Left lung (tissue), 10 donors: Measurements from ENCODE around the gene DGAT2L6. TPM values are rescaled to one million over a fixed set of nuclear protein-coding genes. Genes with fewer than 3 reads are reported as not detected.

Experiments
- ATAC-seq: fragments of 200-7000 bp; cut with Tn5 transposase; one replicate; pipeline ENCODE4 v1.9.1; 2020; ENCODE audit warnings: moderate library complexity
- DNase-seq, 4 donors: peaks; one replicate each; pipeline ENCODE4 v3.0.0-alpha.2; 2013 to 2020
- H3K27ac ChIP-seq, 2 donors: fragments of 200-600 bp; sonication (generic) in 1 of 2; one replicate each; pipeline versions ENCODE4 v1.5.0 to v1.8.0; 2020 to 2021
- H3K27me3 ChIP-seq, 2 donors: fragments of 200-600 bp; sonication (generic) in 1 of 2; one replicate each; pipeline versions ENCODE4 v1.5.0 to v1.8.0; 2020 to 2021
- H3K36me3 ChIP-seq, 2 donors: fragments of 200-600 bp; sonication (generic) in 1 of 2; one replicate each; pipeline versions ENCODE4 v1.5.0 to v1.8.0; 2020 to 2021
- H3K4me1 ChIP-seq, 2 donors: fragments of 200-600 bp; one replicate each; pipeline ENCODE4 v1.8.0; 2021
- H3K4me3 ChIP-seq, 2 donors: fragments of 200-600 bp; sonication (generic) in 1 of 2; one replicate each; pipeline versions ENCODE4 v1.5.0 to v1.8.0; 2020 to 2021; ENCODE audit warnings: mild to moderate bottlenecking in 1 of 2
- H3K9me3 ChIP-seq, 2 donors: fragments of 200-600 bp; sonication (generic) in 1 of 2; one replicate each; pipeline versions ENCODE4 v1.5.0 to v1.8.0; 2020 to 2021
- CTCF ChIP-seq, 2 donors: fragments of 200-600 bp; sonication (generic) in 1 of 2; IDR thresholded peaks; one replicate each; pipeline versions ENCODE4 v1.5.0 to v1.8.0; 2021; ENCODE audit warnings: antibody characterized with exemption in 2 of 2
- intact Hi-C, 2 donors: fragments of 100-400 bp; cut with DNase I; formaldehyde crosslinking; loops; one replicate each; pipeline versions ENCODE4 v1.11.2 to v1.14.2; 2022
- polyA plus RNA-seq, 6 donors: library from polyadenylated mRNA; unstranded; fragments of 120-200 nt; gene quantifications; one replicate each; pipeline ENCODE4 v1.2.1, GENCODE V29; 2013; ENCODE audit not compliant: insufficient read length in 6 of 6
- total RNA-seq, 2 donors: library from RNA; stranded (reverse); fragmentation: NEBNext Ultra II Directional; extraction: Animal tissue kit (Norgen Biotek cat#: 25700); gene quantifications; one replicate each; pipeline ENCODE4 v1.2.1, GENCODE V29; 2021
- donor health status: DM: no; HTN: yes; CAD: no.
- donor health status: DM: no; HTN: no; CAD: no.

DGAT2L6 gene
- total and polyA plus RNA-seq, 8 donors = not detected

- no peak for DNase-seq
- no peak for ATAC-seq
- no peaks in the 10 kb centered on the region for H3K9me3 ChIP-seq
- no peak overlapping the region for H3K4me3 ChIP-seq
- TF ChIP-seq CTCF (IDR thresholded peaks at IDR 0.05) = no peak
- no peak overlapping the region for H3K27ac ChIP-seq
- peaks cover 0 to under 1% of the 10 kb centered on the region in 2 donors for H3K27me3 ChIP-seq
- H3K4me1 ChIP-seq = no peaks in the 10 kb centered on the region
- intact Hi-C loops = no loop called here
- no peaks in the 10 kb centered on the region for H3K36me3 ChIP-seq
Measured at GRCh38 chrX:70252491-70252890, 75.2 kb downstream of the DGAT2L6 start.

DNA sequence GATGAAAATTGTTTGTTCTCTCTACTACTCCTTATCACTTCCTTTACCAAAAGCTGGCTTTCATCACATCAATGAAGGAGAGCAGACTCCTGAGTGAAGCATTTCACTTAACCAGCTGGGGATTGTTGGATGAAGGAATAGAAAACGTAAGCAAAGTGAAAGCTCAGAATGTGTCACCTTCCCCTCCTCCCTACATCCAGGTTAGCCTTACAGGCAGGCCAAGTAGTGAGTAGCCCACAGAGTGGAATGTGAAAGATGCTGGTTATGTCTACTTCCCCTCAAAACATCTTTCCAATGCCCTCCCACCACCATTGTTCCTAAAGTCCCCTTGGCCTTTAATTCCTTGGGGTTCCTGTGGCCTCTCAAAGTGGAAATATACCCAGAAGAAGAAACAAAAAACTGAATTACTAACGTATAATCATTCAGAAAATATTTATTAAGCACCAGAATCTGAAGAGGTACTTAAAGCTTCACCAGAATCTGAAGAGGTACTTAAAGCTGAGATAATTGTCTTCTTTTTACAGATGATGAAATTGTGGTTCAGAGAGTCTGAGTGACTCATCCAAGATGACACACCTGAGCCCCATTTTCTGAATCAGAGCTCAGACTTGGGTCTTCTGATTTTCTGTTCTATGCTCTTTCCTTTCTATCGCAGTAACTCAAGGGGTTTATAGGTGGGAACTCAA is 76.2 kb downstream of the DGAT2L6 start:
- H3K9me3 ChIP-seq = no peaks in the 10 kb centered on the region
- H3K36me3 ChIP-seq = no peaks in the 10 kb centered on the region
- no peak overlapping the region for H3K4me3 ChIP-seq
- H3K27ac ChIP-seq = no peak overlapping the region
- no peak for TF ChIP-seq CTCF (IDR thresholded peaks at IDR 0.05)
- intact Hi-C loops = no loop called here
- no peaks in the 10 kb centered on the region for H3K4me1 ChIP-seq
- ATAC-seq (no peak), DNase-seq (no peak)
- H3K27me3 ChIP-seq = no peaks in the 10 kb centered on the region

DNA sequence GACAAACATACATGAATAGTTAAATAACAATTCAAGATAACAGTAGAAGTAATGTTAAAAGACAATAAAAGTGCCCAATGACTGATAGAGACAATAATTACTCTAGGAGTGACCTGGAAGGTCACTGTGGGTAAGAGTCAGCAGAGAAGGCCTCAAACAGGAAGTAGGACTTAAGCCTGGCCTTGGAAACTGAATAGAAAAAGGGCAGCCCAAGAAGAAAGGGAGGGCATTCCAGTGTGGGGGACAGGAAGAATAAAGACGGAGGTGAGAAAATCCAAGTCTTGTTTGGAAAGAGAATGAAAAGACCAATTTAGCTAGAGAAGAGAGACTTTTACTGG is 76.7 kb downstream of the DGAT2L6 start:
- no peak for TF ChIP-seq CTCF (IDR thresholded peaks at IDR 0.05)
- Histone ChIP-seq H3K4me3 (no peak overlapping the region), H3K9me3 (no peaks in the 10 kb centered on the region), H3K27me3 (no peaks in the 10 kb centered on the region), H3K27ac (no peak overlapping the region), H3K36me3 (no peaks in the 10 kb centered on the region), H3K4me1 (no peaks in the 10 kb centered on the region)
- intact Hi-C loops = no loop called here
- DNase-seq = no peak
- no peak for ATAC-seq

DNA sequence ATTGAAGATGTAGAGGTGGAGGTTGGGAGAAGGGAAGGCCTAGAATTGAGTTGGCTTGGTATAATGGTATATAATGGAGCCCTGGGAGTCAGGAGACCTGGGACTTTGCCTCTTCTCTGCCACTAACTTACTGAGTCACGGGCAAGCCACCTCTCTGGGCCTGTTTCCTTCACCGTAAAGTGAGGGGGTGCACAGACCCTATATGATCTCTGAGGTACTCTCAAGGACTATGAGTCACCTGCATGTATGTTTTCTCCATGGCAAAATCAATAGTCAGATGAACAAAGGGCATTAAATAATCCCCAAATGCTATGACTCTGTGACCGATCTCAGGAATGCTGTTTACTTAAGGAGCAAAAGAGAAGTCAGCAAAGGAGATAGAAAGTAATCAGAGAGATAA is 77.6 kb downstream of the DGAT2L6 start:
- ATAC-seq (no peak), DNase-seq (no peak)
- H3K27me3 ChIP-seq = no peaks in the 10 kb centered on the region
- no peak for TF ChIP-seq CTCF (IDR thresholded peaks at IDR 0.05)
- H3K4me1 ChIP-seq = no peaks in the 10 kb centered on the region
- H3K4me3 ChIP-seq = no peak overlapping the region
- H3K36me3 ChIP-seq = no peaks in the 10 kb centered on the region
- H3K27ac ChIP-seq = no peak overlapping the region
- no peaks in the 10 kb centered on the region for H3K9me3 ChIP-seq
- intact Hi-C loops = no loop called here

Other genes starting within 250 kb of the DGAT2L6 start
- not detected for gene AWAT2, start 127.5 kb upstream of the DGAT2L6 start, total RNA-seq
- gene AWAT2, start 127.5 kb upstream of the DGAT2L6 start, polyA plus RNA-seq = not detected
- gene OTUD6A, start 115.0 kb upstream of the DGAT2L6 start, total RNA-seq = not detected
- under 1 TPM in 3 of 6 donors, not detected in 3; 0.09 to 0.13 (median 0.10) TPM for gene OTUD6A, start 115.0 kb upstream of the DGAT2L6 start, polyA plus RNA-seq
- gene IGBP1, start 44.0 kb upstream of the DGAT2L6 start, total RNA-seq = 10 to 100 TPM; 33.7 to 46.6 TPM
- 100 to 1,000 TPM in 4 of 6 donors, 10 to 100 TPM in 2; 86.0 to 111 (median 107) TPM for gene IGBP1, start 44.0 kb upstream of the DGAT2L6 start, polyA plus RNA-seq
- not detected for gene AWAT1, start 57.2 kb downstream of the DGAT2L6 start, total RNA-seq
- gene AWAT1, start 57.2 kb downstream of the DGAT2L6 start, polyA plus RNA-seq = under 1 TPM in 3 of 6 donors, not detected in 3; 0.13 to 0.36 (median 0.13) TPM
- under 1 TPM in 1 of 2 donors, not detected in 1; 0.26 TPM for gene P2RY4, start 82.7 kb downstream of the DGAT2L6 start, total RNA-seq
- under 1 TPM; 0.38 to 0.73 (median 0.47) TPM for gene P2RY4, start 82.7 kb downstream of the DGAT2L6 start, polyA plus RNA-seq
- not detected for gene ARR3, start 90.9 kb downstream of the DGAT2L6 start, total RNA-seq
- 1 to 10 TPM; 1.2 to 2.1 (median 1.6) TPM for gene ARR3, start 90.9 kb downstream of the DGAT2L6 start, polyA plus RNA-seq
- not detected for gene RAB41, start 104.7 kb downstream of the DGAT2L6 start, total RNA-seq
- 1 to 10 TPM in 5 of 6 donors, under 1 TPM in 1; 0.71 to 1.9 (median 1.3) TPM for gene RAB41, start 104.7 kb downstream of the DGAT2L6 start, polyA plus RNA-seq
- 10 to 100 TPM; 29.9 to 39.2 TPM for gene PDZD11, start 112.4 kb downstream of the DGAT2L6 start, total RNA-seq
- gene PDZD11, start 112.4 kb downstream of the DGAT2L6 start, polyA plus RNA-seq = 10 to 100 TPM; 50.2 to 60.9 (median 56.8) TPM
- gene KIF4A, start 112.6 kb downstream of the DGAT2L6 start, total RNA-seq = 1 to 10 TPM; 1.6 to 4.6 TPM
- 10 to 100 TPM; 11.6 to 30.4 (median 15.7) TPM for gene KIF4A, start 112.6 kb downstream of the DGAT2L6 start, polyA plus RNA-seq
- not detected for gene GDPD2, start 245.8 kb downstream of the DGAT2L6 start, total RNA-seq
- gene GDPD2, start 245.8 kb downstream of the DGAT2L6 start, polyA plus RNA-seq = under 1 TPM; 0.12 to 0.38 (median 0.20) TPM